C4-2B (cell line): ENCODE measurements around the gene MMP17.

Experiments used
- CTCF ChIP-seq: fragments of 450-650 bp; conservative IDR thresholded peaks from 2 replicates; pipeline ENCODE4 v1.5.1; 2017; ENCODE audit warnings: mild to moderate bottlenecking
- ZFX ChIP-seq: fragments of 450-650 bp; IDR thresholded peaks from 2 replicates; pipeline ENCODE4 v1.6.1; 2017

DNA sequence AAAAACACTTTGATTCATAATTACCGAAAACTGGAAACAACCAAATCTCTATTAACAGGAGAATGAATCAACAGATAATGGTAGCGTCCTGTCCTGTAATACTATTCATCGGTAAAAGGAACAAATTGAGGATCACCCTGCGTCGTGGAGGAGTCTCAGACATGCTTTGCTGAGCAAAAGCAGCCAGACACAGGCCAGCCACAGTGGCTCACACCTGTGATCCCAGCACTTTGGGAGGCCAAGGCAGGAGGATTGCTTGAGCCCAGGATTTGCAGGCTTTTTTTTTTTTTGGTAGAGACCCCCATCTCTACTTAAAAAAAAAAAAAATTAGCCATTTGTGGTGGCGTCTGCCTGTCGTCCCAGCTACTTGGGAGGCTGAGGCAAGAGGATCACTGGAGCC lies 34.1 kb upstream of the MMP17 start:
- TF ChIP-seq CTCF = no peak
- no peak for TF ChIP-seq ZFX
